Renal pelvis (tissue), 4 donors: ENCODE measurements around the gene EPHB1. TPM values are rescaled to one million over a fixed set of nuclear protein-coding genes. Genes with fewer than 3 reads are reported as not detected.
"Not testable (repeated sequence)": the region's sequence is repeated elsewhere in the genome, so short reads cannot be mapped to it uniquely, and the experiment has no call there.

Source experiments
- DNase-seq: peaks from one replicate; pipeline ENCODE4 v3.0.0-alpha.2; 2013
- polyA plus RNA-seq, 3 donors: library from polyadenylated mRNA; unstranded; fragments of 120-200 nt; gene quantifications; one replicate each; pipeline ENCODE4 v1.2.1, GENCODE V29; 2013; ENCODE audit not compliant: insufficient read length in 3 of 3

The EPHB1 gene
- polyA plus RNA-seq, 3 donors = 5.2 to 6.0 (median 5.9) TPM

- no peak for DNase-seq
Observed at GRCh38 chr3:134775831-134776230, 19.2 kb upstream of the EPHB1 start.

- no peak for DNase-seq
Observed at GRCh38 chr3:134776518-134776917, 18.5 kb upstream of the EPHB1 start.

GRCh38 chr3:134777341-134777740 is 17.7 kb upstream of the EPHB1 start:
- no peak for DNase-seq

GRCh38 chr3:134788283-134788682 is 6.8 kb upstream of the EPHB1 start:
- not testable (repeated sequence) for DNase-seq

GRCh38 chr3:134790065-134790464 is 5.0 kb upstream of the EPHB1 start:
- no peak for DNase-seq

GRCh38 chr3:134791992-134792391 is 3.1 kb upstream of the EPHB1 start:
- DNase-seq = no peak

GRCh38 chr3:134792700-134793099 is 2.4 kb upstream of the EPHB1 start:
- DNase-seq = no peak

GRCh38 chr3:134793562-134793961 is 1.5 kb upstream of the EPHB1 start:
- no peak for DNase-seq

- no peak for DNase-seq
Observed at GRCh38 chr3:134794323-134794722, 737 bp upstream of the EPHB1 start.

GRCh38 chr3:134795746-134796280 is 753 bp downstream of the EPHB1 start:
- peak; percentile 14 for DNase-seq

- peak; percentile 21 for DNase-seq
Observed at GRCh38 chr3:134796281-134797056, 1.4 kb downstream of the EPHB1 start.

GRCh38 chr3:134797057-134797740 is 2.1 kb downstream of the EPHB1 start:
- no peak for DNase-seq

- no peak for DNase-seq
Observed at GRCh38 chr3:134797741-134798451, 2.8 kb downstream of the EPHB1 start.

GRCh38 chr3:134798681-134799311 is 3.7 kb downstream of the EPHB1 start:
- DNase-seq = no peak

- DNase-seq = no peak
Observed at GRCh38 chr3:134799393-134799792, 4.3 kb downstream of the EPHB1 start.

GRCh38 chr3:134801204-134801958 is 6.3 kb downstream of the EPHB1 start:
- no peak for DNase-seq

GRCh38 chr3:134802428-134803050 is 7.5 kb downstream of the EPHB1 start:
- DNase-seq = no peak

- no peak for DNase-seq
Observed at GRCh38 chr3:134803051-134803505, 8.0 kb downstream of the EPHB1 start.

GRCh38 chr3:134803652-134804051 is 8.6 kb downstream of the EPHB1 start:
- DNase-seq = no peak
